NCI-H146 (cell line): ENCODE measurements around the gene TAGLN3.

Experiments used
- DNase-seq: peaks from one replicate; lab custom pipeline; 2025; lab: John Stamatoyannopoulos, UW

The TAGLN3 gene

DNA sequence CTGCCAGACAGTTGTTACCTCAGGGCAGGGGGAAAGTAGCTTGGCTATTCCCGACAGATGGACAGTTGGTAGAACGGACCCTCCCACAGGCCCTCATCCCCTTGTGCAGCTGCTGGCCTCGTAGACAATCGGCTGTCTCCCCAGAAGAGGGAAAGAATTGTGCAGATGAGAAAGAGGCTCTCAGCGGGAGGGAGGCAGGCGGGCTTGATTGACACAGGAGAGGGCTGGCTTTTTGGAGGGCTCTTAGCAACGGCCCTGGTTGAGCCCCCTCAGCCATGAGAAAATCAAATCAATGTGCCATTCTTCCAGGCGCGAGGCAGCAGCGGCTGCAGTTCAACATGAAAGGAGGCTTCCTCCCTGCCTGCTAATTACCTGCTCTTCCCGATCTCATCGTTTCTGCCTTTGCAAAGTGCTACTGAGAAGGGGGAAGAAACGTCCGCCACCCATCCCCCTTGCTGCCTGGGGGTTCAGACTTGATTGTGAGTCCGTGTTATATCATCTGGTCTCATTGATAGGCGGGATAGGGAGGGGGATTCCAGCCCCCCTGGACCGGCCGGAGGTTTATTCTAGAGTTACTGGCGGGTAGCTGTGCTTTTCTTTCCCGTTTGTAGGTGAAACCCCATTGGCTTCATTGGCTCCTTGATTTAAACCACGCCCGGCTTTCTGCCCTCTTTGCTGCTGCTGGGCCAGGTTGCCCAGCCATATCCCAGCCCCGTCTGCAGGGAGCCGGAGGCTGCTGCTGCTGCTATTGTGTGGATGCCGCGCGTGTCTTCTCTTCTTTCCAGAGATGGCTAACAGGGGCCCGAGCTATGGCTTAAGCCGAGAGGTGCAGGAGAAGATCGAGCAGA is at the start of gene TAGLN3:
Gene TAGLN3 (plus strand): TSS at position 287 of the 848 bp plus-strand sequence. CDS start 501 bp downstream, at position 788.
- peak; percentile 99 for DNase-seq

GRCh38 chr3:111949712-111950111 is 49.0 kb upstream of the TAGLN3 start:
- no peak for DNase-seq

DNA sequence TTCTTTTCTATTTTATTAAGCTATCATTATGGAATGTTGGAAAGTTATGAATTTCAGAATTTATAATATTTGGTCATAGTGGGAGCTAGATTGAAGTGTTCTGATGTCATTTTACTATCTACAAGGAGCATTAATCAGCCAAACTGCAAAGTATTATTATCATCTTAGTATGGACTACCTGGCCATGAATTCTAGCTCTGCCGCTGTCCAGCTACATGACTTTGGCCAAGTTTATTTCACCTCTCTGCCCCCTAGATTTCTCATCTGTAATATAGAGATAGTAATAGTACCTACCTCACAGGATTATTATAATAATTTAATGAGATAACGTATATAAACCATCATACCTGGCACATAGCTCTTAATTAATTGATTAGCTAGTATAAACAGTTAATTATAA is 47.7 kb upstream of the TAGLN3 start:
- no peak for DNase-seq

DNA sequence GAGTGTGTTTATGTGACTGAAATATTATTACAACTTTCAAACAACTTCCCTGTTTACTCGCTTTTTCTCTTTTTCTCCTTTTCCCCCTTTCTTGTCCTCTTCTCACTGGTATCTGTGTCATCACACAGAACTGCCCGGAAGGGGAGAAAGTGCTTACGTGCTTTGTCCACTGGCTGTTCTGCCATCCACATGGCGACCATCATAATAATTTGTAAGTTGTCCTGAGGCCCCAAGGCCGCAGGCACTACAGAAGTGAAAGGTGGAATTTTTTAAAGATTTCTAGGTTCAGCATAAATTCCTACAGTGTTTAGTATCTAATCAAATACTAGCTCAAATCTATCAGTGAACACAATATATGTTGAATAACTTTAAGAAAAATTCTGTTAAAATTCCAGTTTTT is 46.6 kb upstream of the TAGLN3 start:
- DNase-seq, result no peak

- DNase-seq, result no peak
Observed at GRCh38 chr3:111952866-111953450, 45.8 kb upstream of the TAGLN3 start.

GRCh38 chr3:111954228-111954990 is 44.3 kb upstream of the TAGLN3 start:
- DNase-seq, result no peak

DNA sequence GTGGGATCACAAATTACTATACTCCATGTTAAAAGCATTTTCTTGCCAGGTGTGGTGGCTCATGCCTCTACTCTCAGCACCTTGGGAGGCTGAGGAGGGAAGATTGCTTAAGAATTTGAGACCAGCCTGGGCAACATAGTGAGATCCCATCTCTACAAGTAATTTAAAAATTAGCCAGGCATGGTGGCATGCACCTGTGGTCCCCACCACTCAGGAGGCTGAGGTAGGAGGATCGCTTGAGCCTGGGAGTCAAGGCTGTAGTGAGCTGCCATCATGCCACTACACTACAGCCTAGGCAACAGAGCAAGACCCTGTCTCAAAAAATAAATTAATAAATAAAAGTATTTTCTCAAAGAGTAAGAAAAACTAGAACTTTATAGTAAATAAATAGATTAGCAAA is 42.8 kb upstream of the TAGLN3 start:
- DNase-seq, result no peak

- no peak for DNase-seq
Observed at GRCh38 chr3:111956449-111956848, 42.3 kb upstream of the TAGLN3 start.

DNA sequence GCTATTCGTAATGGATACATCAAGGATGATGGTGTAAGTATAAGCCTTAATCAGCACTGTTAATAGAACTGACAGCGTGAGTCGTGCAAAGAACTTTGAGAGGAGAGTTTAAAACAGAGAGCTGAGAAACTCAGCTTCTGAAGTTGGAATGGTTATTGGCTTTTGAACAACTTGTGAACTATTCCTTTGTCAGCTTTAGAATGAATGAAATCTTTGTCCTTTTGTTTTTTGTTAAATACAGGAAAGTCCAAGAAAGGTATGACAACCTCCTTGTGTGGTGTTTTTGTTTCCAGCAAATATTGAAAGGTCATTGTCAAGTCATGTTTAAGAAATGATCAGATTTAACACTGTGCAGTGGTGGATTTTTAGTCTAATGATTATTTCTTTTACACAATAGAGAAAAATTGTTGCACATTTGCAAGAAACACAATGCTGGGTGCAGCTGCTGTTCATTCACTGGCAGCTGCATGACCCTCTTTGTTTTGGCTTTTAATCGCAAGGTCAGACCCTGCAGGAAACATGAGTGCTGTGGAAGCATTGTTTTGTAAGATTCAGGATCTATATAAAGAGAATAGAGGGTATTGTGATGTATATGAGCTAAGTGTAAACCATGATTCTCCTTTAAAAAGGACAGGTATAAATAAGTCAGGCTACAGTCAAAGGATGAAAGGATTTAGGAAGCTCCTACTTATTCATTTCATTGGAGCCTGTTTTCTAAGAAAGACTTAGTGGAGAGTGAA is 41.6 kb upstream of the TAGLN3 start:
- DNase-seq, result peak; percentile 92

GRCh38 chr3:111961461-111962164 is 37.1 kb upstream of the TAGLN3 start:
- DNase-seq, result no peak

GRCh38 chr3:111963424-111963823 is 35.3 kb upstream of the TAGLN3 start:
- no peak for DNase-seq

- no peak for DNase-seq
Observed at GRCh38 chr3:111965484-111965883, 33.2 kb upstream of the TAGLN3 start.

GRCh38 chr3:111967068-111967467 is 31.7 kb upstream of the TAGLN3 start:
- DNase-seq, result no peak

GRCh38 chr3:111967651-111968274 is 31.0 kb upstream of the TAGLN3 start:
- DNase-seq, result peak; percentile 87

- DNase-seq, result no peak
Observed at GRCh38 chr3:111968319-111969054, 30.2 kb upstream of the TAGLN3 start.

- no peak for DNase-seq
Observed at GRCh38 chr3:111970376-111970775, 28.3 kb upstream of the TAGLN3 start.

GRCh38 chr3:111971533-111972130 is 27.1 kb upstream of the TAGLN3 start:
- DNase-seq, result peak; percentile 82

DNA sequence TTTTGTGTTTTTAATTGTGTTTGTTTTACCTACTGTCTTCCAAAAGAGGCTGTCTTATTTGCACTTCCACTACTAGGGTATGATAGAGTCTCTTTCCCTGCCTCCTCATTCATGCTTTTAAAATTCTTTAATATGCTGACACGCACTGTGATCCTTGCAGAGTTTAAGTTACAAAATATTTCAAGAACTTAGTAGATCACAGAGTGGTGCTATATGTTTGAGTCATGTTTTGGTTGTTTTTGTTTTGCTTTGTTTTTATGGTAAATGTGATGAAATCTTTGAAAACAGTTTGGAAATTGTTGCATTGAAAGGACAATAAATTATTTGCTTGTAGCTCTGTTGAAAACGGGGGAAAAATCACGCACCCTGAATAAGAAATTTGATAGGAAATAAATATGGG is 25.8 kb upstream of the TAGLN3 start:
- no peak for DNase-seq

GRCh38 chr3:111975131-111975530 is 23.6 kb upstream of the TAGLN3 start:
- DNase-seq, result no peak

DNA sequence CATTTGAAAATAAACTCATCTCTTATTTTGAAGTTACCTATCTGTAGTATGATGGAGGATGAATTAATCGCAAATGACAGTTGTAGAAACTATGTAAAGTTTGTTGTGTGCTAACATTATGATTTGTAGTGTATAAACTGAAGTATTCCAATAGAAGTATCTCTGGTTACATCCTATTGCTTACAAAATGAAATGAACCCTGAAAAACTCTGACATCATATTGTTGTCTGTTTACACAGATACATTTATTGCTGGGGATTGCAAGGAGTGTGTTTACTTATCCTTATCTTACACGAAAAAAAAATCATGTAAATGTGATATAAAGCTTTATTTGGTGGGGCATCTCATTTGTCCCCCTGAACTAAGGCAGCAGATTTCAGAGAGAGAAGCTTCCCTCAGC is 22.5 kb upstream of the TAGLN3 start:
- DNase-seq, result no peak
